Measurements from ENCODE around the gene MZF1. TPM values are rescaled to one million over a fixed set of nuclear protein-coding genes. Genes with fewer than 3 reads are reported as not detected.
A peak's percentile ranks its signal among the peaks of the same experiment; 100 is the strongest.

The MZF1 gene
- total and polyA plus RNA-seq, 2 experiments from 2014 or later: 10.2 to 21.8 TPM

- no peak for TF ChIP-seq POLR2AphosphoS5 (IDR thresholded peaks at IDR 0.05; ENCODE audit: low read depth)
Observed at GRCh38 chr19:58514564-58515022, 58.5 kb downstream of the MZF1 start (continued).

GRCh38 chr19:58513694-58514563 lies 59.2 kb downstream of the MZF1 start:
- H3K4me3 Mint-ChIP-seq: peak overlapping the region; percentile 81
- peaks cover 17% of the 10 kb centered on the region for H3K36me3 Mint-ChIP-seq (ENCODE audit: low read depth)
- ATAC-seq (peak; percentile 80), DNase-seq (ENCODE audit: low spot score) (peak; percentile 96)
- H3K27ac Mint-ChIP-seq: peak overlapping the region; percentile 89; the same call in 1 of the 2 replicates
- no peaks in the 10 kb centered on the region for H3K27me3 ChIP-seq (ENCODE audit: insufficient read depth)
- H3K36me3 ChIP-seq (ENCODE audit: insufficient read depth): no peaks in the 10 kb centered on the region
- peaks cover 26% of the 10 kb centered on the region for H3K4me1 Mint-ChIP-seq
- peaks cover 22% of the 10 kb centered on the region for H3K4me1 ChIP-seq (ENCODE audit: insufficient read depth)
- peaks cover 12% of the 10 kb centered on the region; the same call in 1 of the 2 replicates for H3F3A ChIP-seq (replicated peaks; ENCODE audit: low read depth)
- H3K79me2 ChIP-seq (replicated peaks; ENCODE audit: insufficient read depth): peaks cover 11% of the 10 kb centered on the region; the same call in 1 of the 2 replicates
- peak overlapping the region; percentile 64 for H3K4me3 ChIP-seq
- peak overlapping the region; percentile 81 for H3K4me2 ChIP-seq
- H3K27me3 Mint-ChIP-seq (ENCODE audit: insufficient read depth, low read depth, poor library complexity): peaks cover 29% of the 10 kb centered on the region
- H2AFZ ChIP-seq: 0 out of 2 replicates have a peak overlapping the region, but pooled peaks have one; percentile 32
- no peaks in the 10 kb centered on the region; the same call in 2 of the 3 replicates for H3K9me3 Mint-ChIP-seq
- H3K27ac ChIP-seq (ENCODE audit: low read depth): peak overlapping the region; percentile 76; the same call in 1 of the 2 replicates
- no peaks in the 10 kb centered on the region for H4K20me1 ChIP-seq (replicated peaks; ENCODE audit: insufficient read depth)
- H3K9me2 ChIP-seq (ENCODE audit: insufficient read depth): no peaks in the 10 kb centered on the region
- no peak for TF ChIP-seq ZNF331 (CRISPR knock-in tag; IDR thresholded peaks at IDR 0.05; ENCODE audit: low read depth)
- peak; percentile 12 for TF ChIP-seq REST (IDR thresholded peaks at IDR 0.05; ENCODE audit: unreplicated experiment)
- TF ChIP-seq EZH2phosphoT487 (IDR thresholded peaks at IDR 0.05; ENCODE audit: unreplicated experiment): no peak
- TF ChIP-seq, protein P1, sequence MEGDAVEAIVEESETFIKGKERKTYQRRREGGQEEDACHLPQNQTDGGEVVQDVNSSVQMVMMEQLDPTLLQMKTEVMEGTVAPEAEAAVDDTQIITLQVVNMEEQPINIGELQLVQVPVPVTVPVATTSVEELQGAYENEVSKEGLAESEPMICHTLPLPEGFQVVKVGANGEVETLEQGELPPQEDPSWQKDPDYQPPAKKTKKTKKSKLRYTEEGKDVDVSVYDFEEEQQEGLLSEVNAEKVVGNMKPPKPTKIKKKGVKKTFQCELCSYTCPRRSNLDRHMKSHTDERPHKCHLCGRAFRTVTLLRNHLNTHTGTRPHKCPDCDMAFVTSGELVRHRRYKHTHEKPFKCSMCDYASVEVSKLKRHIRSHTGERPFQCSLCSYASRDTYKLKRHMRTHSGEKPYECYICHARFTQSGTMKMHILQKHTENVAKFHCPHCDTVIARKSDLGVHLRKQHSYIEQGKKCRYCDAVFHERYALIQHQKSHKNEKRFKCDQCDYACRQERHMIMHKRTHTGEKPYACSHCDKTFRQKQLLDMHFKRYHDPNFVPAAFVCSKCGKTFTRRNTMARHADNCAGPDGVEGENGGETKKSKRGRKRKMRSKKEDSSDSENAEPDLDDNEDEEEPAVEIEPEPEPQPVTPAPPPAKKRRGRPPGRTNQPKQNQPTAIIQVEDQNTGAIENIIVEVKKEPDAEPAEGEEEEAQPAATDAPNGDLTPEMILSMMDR (conservative IDR thresholded peaks at IDR 0.05; ENCODE audit: low read depth in 2 of 2): peak; percentile 70 to 98
- TF ChIP-seq, protein P2, sequence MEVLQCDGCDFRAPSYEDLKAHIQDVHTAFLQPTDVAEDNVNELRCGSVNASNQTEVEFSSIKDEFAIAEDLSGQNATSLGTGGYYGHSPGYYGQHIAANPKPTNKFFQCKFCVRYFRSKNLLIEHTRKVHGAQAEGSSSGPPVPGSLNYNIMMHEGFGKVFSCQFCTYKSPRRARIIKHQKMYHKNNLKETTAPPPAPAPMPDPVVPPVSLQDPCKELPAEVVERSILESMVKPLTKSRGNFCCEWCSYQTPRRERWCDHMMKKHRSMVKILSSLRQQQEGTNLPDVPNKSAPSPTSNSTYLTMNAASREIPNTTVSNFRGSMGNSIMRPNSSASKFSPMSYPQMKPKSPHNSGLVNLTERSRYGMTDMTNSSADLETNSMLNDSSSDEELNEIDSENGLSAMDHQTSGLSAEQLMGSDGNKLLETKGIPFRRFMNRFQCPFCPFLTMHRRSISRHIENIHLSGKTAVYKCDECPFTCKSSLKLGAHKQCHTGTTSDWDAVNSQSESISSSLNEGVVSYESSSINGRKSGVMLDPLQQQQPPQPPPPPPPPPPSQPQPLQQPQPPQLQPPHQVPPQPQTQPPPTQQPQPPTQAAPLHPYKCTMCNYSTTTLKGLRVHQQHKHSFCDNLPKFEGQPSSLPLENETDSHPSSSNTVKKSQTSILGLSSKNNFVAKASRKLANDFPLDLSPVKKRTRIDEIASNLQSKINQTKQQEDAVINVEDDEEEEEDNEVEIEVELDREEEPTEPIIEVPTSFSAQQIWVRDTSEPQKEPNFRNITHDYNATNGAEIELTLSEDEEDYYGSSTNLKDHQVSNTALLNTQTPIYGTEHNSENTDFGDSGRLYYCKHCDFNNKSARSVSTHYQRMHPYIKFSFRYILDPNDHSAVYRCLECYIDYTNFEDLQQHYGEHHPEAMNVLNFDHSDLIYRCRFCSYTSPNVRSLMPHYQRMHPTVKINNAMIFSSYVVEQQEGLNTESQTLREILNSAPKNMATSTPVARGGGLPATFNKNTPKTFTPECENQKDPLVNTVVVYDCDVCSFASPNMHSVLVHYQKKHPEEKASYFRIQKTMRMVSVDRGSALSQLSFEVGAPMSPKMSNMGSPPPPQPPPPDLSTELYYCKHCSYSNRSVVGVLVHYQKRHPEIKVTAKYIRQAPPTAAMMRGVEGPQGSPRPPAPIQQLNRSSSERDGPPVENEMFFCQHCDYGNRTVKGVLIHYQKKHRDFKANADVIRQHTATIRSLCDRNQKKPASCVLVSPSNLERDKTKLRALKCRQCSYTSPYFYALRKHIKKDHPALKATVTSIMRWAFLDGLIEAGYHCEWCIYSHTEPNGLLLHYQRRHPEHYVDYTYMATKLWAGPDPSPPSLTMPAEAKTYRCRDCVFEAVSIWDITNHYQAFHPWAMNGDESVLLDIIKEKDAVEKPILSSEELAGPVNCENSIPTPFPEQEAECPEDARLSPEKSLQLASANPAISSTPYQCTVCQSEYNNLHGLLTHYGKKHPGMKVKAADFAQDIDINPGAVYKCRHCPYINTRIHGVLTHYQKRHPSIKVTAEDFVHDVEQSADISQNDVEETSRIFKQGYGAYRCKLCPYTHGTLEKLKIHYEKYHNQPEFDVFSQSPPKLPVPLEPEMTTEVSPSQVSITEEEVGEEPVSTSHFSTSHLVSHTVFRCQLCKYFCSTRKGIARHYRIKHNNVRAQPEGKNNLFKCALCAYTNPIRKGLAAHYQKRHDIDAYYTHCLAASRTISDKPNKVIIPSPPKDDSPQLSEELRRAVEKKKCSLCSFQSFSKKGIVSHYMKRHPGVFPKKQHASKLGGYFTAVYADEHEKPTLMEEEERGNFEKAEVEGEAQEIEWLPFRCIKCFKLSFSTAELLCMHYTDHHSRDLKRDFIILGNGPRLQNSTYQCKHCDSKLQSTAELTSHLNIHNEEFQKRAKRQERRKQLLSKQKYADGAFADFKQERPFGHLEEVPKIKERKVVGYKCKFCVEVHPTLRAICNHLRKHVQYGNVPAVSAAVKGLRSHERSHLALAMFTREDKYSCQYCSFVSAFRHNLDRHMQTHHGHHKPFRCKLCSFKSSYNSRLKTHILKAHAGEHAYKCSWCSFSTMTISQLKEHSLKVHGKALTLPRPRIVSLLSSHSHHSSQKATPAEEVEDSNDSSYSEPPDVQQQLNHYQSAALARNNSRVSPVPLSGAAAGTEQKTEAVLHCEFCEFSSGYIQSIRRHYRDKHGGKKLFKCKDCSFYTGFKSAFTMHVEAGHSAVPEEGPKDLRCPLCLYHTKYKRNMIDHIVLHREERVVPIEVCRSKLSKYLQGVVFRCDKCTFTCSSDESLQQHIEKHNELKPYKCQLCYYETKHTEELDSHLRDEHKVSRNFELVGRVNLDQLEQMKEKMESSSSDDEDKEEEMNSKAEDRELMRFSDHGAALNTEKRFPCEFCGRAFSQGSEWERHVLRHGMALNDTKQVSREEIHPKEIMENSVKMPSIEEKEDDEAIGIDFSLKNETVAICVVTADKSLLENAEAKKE (CRISPR knock-in tag; IDR thresholded peaks at IDR 0.05): no peak
- TF ChIP-seq, protein P3, sequence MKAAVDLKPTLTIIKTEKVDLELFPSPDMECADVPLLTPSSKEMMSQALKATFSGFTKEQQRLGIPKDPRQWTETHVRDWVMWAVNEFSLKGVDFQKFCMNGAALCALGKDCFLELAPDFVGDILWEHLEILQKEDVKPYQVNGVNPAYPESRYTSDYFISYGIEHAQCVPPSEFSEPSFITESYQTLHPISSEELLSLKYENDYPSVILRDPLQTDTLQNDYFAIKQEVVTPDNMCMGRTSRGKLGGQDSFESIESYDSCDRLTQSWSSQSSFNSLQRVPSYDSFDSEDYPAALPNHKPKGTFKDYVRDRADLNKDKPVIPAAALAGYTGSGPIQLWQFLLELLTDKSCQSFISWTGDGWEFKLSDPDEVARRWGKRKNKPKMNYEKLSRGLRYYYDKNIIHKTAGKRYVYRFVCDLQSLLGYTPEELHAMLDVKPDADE (IDR thresholded peaks at IDR 0.05): no peak
- TF ChIP-seq STAT1 (IDR thresholded peaks at IDR 0.05; ENCODE audit: unreplicated experiment): no peak
- TF ChIP-seq JUNB (IDR thresholded peaks at IDR 0.05; ENCODE audit: unreplicated experiment): no peak
- TF ChIP-seq EZH2 (IDR thresholded peaks at IDR 0.05; ENCODE audit: low read depth, unreplicated experiment): no peak
- TF ChIP-seq POLR2AphosphoS5 (IDR thresholded peaks at IDR 0.05; ENCODE audit: low read depth): peak; percentile 93
